ENCODE data around the gene ZMYND8.

The ZMYND8 gene

DNA sequence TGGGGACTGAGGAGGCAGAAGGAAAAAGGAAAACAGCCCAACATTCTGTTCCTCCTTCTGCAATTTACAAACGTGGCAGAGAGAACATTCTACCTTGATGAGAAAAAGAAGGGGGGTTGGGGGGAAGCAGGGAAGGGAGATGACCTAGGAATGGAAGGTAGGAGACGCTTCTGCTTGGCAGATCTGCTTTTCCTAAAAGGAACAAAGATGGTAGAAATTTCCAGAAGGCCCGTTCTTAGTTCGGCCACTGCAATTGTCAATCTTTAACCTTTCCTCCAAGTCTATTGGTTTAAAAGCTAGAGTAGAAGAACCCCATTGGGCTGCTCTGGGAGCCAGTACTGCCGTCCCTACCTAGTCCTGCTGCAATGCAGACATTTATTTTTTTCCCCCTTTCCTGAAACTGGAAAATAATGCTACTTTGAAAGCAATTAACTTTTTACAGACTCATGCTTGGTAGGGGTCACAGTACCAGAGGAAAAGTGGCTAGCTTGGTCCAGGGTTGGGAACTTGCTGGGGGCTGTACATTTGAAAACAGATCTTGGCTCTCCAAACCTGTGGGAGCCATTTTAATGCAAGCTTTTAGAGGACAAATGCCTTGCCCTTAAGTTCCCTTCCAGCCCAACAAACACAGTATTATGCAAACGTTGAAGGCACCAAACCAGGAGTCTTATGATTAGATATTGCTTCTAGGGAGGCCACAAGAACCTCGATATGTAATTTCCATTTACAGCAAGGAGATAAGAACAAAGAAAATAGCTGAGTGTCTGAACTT is 2.6 kb downstream of the ZMYND8 start:
- no peak for DNase-seq

DNA sequence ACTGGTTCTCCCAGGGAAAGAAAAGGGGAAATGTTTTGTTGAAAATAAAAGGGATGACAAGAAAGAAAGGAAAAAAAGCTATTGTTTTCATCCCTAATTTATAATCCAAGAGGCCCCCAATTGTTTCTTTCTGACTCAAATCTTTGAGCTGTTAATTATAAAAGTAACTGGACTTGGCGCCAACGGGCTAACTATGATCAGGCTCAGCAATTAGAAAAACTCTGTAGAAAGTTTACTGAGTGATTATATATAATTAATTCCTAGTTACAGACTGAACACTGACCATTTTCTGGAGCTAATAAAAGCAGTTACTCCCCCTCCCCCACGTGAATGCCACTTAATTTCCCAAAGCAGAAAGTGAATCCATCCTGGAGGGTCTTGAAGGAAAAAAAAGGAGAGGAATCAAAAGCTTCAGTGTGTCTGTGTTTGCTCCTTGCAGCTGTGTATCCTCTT is 3.2 kb downstream of the ZMYND8 start:
- DNase-seq: no peak

- DNase-seq: no peak
Measured at GRCh38 chr20:47352332-47353238, 3.9 kb downstream of the ZMYND8 start.

DNA sequence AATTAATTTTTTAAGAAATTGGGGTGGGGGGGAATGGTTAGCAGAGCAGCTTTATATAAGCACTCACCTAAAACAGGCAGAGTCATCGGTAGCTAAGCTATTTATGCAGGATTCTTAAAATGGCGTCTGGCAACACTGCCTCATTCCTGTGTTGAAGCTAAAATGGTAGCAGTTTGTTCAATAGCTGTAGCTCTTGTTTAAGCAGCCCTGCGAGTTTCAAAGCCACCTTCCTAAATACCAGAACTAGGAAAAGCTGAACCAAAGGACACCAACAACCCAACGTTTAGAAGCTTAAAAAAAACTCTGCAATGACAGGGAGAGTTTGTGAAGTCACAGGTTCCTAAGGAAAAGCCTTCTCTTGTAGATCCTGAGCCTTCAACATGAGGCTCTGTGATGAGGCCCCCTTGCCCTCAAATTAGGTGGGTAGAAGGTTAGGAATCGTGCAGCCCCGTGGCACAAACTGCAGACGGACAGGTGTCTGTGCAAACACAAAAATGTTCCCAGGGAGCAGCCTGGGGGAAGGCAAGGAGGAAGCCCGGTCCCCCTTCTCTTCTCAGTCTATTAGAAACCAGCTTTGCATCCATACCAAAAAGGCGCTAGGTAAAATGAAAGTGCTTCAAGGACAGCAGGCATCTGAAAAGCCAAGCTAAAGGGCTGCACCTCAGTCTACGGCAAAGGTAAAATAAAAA is 4.7 kb downstream of the ZMYND8 start:
- no peak for DNase-seq

DNA sequence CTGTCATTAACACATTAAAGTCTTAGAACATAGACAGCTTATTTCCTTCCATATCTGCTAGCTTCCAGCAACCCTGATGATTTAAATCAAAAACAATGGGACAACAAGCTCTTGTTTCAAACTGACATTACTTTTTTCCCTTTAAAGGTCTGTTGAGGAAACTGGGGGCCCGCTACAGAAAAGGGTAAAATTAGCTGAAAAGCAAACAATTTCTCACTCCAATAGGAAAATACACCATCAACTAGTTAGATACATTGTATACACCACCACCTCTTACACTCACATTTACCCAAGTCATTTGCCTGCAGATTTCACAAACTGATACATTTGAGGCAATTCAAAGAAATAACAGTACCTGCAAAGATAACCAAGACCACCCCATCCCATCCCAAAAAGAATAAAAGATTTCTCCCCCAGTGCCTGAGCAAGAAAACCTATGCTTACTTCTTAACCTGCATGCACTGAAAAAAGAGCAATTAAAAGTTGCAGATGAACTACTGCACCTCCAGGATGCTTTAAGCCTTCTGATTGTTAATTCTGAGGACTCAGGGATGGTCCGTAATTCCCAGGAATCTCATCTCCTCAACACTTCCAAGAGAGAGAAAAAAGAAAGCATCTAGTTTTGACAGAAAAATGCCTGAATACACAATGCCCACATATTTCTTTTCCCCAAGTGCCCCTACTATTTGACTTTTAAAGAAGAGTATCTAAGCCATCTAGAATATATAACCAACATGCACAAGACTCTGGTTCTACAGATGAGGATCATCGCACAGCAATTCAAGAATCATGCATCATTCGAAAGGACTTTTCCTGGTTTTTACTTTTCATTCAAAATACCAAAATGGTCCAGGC is 5.6 kb downstream of the ZMYND8 start:
- no peak for DNase-seq

GRCh38 chr20:47350181-47350550 is 6.3 kb downstream of the ZMYND8 start:
- no peak for DNase-seq

DNA sequence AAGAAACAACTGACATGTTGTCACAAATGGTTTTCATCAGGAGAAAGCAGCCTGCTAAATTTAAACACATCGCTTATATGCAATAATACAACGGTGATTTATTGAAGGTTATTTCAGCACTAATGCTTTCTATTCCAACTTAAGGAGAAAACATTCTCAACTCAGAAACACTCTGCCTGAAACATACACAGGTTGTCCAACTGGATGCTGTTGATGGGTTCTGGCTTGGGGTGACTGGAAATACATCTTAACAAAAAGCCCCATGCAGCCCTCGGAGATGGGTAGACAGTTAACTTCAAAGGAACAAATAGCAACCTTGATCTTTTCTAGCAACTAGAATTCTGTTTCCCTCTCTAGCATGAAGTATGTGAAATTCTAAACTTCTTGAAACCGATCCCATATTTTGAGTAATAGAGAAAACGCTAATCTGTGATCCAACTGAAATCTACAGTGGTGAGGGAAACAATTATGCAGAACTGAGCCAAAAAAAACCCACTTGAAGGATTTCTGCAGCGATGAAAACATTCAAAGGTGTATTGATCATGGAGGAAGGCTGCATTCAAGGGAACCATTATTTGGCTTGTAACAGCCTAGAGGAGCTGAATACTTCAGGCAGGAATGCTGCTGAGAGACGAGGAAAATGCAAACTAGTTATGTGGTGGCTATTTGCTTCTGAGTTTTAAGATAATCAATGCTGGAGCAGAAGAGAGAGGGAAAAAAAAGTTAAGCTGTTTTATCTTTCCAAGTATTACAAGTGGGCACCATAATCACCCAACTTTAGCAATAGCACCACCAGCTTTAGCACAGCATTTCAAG is 6.9 kb downstream of the ZMYND8 start:
- no peak for DNase-seq

- no peak for DNase-seq
Measured at GRCh38 chr20:47348539-47349142, 7.9 kb downstream of the ZMYND8 start.

DNA sequence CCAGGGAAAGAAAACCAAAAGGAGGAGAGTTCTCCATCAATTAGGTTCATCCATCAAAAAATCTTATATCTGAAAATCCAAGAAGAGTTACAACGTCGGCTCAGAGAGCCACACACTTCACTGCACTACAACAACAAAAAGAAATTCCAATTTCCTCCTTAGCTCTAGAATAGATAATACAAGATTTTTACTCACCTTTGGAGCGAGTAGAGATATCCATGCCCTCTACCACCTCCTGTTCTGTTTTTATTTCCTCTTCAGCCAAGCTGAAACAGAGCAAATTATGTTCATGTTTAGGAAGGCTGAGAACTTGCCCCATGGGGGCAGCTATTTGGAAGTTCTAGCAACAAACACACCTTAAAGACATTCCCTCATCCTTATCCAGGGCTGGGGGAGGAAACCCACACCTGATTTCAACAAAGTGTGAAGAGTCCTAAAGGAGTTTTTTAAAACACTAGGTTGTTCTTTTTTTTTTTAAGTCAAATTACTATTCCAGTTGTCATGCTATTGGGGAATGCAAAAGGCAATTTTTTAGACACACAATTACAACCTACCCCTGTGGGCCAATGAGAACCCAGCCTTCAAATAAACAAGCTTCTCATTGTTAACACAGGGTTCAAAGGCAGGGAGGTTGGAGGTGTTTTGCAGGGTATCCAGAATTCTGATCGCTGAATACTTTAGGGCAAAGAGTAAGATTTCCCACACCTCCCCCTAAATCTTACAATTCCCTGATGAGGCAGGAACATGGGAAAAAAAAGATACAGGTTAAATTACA is 8.7 kb downstream of the ZMYND8 start:
- no peak for DNase-seq

GRCh38 chr20:47346172-47346571 is 10.3 kb downstream of the ZMYND8 start:
- DNase-seq: no peak

DNA sequence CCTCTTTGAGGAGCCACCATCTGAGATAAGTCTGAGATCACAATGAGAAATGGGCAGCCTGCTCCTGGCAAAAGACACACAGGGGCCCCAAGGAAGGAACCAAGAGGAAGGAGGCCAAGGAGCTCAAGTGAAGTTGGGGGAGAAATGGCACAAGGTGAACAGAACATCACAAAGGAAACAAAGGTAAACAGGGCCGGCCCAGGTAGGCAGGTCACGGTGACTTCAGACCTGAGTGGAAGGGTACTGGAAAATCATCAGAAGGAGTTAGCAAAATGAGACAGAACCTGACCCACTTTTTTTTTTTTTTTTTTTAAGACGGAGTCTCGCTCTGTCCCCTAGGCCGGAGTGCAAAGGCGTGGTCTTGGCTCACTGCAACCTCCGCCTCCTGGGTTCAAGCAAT is 11.3 kb downstream of the ZMYND8 start:
- DNase-seq: no peak

DNA sequence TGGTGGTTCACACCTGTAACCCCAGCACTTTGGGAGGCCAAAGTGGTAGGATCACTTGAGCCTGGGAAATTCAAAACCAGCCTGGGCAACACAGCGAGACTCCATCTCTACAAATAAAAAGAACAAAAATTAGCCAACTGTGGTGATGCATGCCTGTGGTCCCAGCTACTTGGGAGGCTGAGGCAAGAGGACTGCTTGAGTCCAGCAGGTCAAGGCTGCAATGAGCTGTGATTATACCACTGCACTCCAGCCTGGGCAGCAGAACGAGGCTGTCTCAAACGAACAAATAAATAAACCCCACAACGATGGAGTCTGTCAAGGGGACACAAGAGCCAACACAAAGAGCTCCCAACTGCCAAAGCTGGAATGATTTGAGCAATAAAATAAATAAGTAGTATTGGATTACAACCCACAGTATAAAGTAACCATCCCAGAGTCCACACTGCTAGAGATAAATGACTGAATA is 13.5 kb downstream of the ZMYND8 start:
- no peak for DNase-seq

DNA sequence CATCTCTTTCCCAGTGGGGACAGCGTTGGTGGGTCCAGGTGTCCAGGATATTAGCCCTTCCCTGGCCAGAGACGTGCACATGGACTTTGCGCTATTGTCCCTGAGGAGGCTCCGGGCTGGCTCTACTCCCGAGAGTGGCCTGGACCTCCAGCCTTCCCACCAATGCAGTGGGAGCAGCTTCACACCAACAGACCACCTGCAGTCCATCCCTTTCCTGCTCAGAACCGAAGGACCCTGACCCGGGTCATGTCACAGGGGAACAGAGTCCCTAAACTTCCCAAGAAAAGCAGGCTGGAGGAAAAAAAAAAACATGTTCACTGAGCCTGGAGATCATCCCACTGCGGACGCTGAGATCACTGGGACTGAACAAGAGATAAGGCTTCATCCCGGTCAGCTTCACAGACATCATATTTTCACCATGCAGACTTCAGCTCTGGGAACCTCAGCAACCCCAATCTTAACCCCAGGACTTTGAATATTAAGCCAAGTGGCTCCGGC is 18.3 kb downstream of the ZMYND8 start:
- DNase-seq: no peak

GRCh38 chr20:47337413-47337812 is 19.1 kb downstream of the ZMYND8 start:
- DNase-seq: no peak

- DNase-seq: peak; percentile 92
Measured at GRCh38 chr20:47336129-47336754, 20.3 kb downstream of the ZMYND8 start.

GRCh38 chr20:47335251-47336128 is 21.0 kb downstream of the ZMYND8 start:
- peak; percentile 38 for DNase-seq

GRCh38 chr20:47334022-47334551 is 22.4 kb downstream of the ZMYND8 start:
- peak; percentile 98 for DNase-seq
